Liver (tissue), 9 donors: ENCODE results near the gene LYPD3. TPM values are rescaled to one million over a fixed set of nuclear protein-coding genes. Genes with fewer than 3 reads are reported as not detected.

Experiments
- DNase-seq: peaks from one replicate; pipeline ENCODE4 v3.0.0-alpha.2; 2017; ENCODE audit warnings: low spot score
- H3K27ac ChIP-seq, 2 donors: one replicate each; pipeline ENCODE4 v1.7.0; 2013; ENCODE audit warnings: inconsistent platforms in 2 of 2, low read length in 2 of 2, control low read depth in 1 of 2, low read depth in 1 of 2, mild to moderate bottlenecking in 1 of 2
- H3K27me3 ChIP-seq, 4 donors: one replicate each; pipeline versions ENCODE4 v1.6.1 to v1.7.0; 2013; ENCODE audit warnings: low read length in 3 of 4, inconsistent platforms in 1 of 4, mild to moderate bottlenecking in 1 of 4, moderate library complexity in 1 of 4; ENCODE audit not compliant: control insufficient read depth in 4 of 4, insufficient read depth in 4 of 4
- H3K36me3 ChIP-seq, 4 donors: one replicate each; pipeline versions ENCODE4 v1.6.1 to v1.7.0; 2013; ENCODE audit warnings: low read length in 3 of 4, mild to moderate bottlenecking in 3 of 4, low read depth in 1 of 4, moderate library complexity in 1 of 4; ENCODE audit not compliant: control insufficient read depth in 4 of 4, insufficient read depth in 3 of 4
- H3K4me1 ChIP-seq, 4 donors: one replicate each; pipeline versions ENCODE4 v1.6.1 to v1.7.0; 2013; ENCODE audit warnings: low read length in 3 of 4, mild to moderate bottlenecking in 3 of 4, moderate library complexity in 1 of 4; ENCODE audit not compliant: control insufficient read depth in 4 of 4, insufficient read depth in 4 of 4
- H3K4me3 ChIP-seq, 3 donors: one replicate each; pipeline versions ENCODE4 v1.6.1 to v1.7.0; 2013; ENCODE audit warnings: low read length in 3 of 3, control low read depth in 1 of 3, low read depth in 1 of 3, mild to moderate bottlenecking in 1 of 3
- H3K9ac ChIP-seq, 2 donors: one replicate each; pipeline ENCODE4 v1.7.0; 2013; ENCODE audit warnings: low read length in 2 of 2, mild to moderate bottlenecking in 2 of 2, moderate library complexity in 2 of 2, control low read depth in 1 of 2, low read depth in 1 of 2
- H3K9me3 ChIP-seq, 4 donors: one replicate each; pipeline versions ENCODE4 v1.6.1 to v1.7.0; 2013; ENCODE audit warnings: low read length in 3 of 4; ENCODE audit not compliant: control insufficient read depth in 4 of 4
- EGR1 ChIP-seq, 2 donors: IDR thresholded peaks; 2 replicates each; pipeline ENCODE4 v1.6.1; 2016 to 2018; ENCODE audit warnings: antibody characterized with exemption in 2 of 2, low read depth in 2 of 2
- FOXA2 ChIP-seq: IDR thresholded peaks from 2 replicates; pipeline ENCODE4 v1.6.1; 2016; ENCODE audit warnings: antibody characterized with exemption
- GABPA ChIP-seq, 2 donors: IDR thresholded peaks in 1 of 2; conservative IDR thresholded peaks in 1 of 2; 2 replicates each; pipeline ENCODE4 v1.6.1; 2016; ENCODE audit warnings: antibody characterized with exemption in 2 of 2, mild to moderate bottlenecking in 1 of 2, moderate library complexity in 1 of 2
- HNF4A ChIP-seq, 2 donors: conservative IDR thresholded peaks; 2 replicates each; pipeline ENCODE4 v1.6.1; 2016; ENCODE audit warnings: antibody characterized with exemption in 2 of 2, mild to moderate bottlenecking in 2 of 2
- HNF4G ChIP-seq: IDR thresholded peaks from 2 replicates; pipeline ENCODE4 v1.6.1; 2016; ENCODE audit warnings: antibody characterized with exemption
- JUND ChIP-seq, 2 donors: IDR thresholded peaks; 2 replicates each; pipeline ENCODE4 v1.6.1; 2016; ENCODE audit warnings: antibody characterized with exemption in 2 of 2
- NR2F2 ChIP-seq: IDR thresholded peaks from 2 replicates; pipeline ENCODE4 v1.6.1; 2016; ENCODE audit warnings: antibody characterized with exemption
- RAD21 ChIP-seq, 2 donors: IDR thresholded peaks; 2 replicates each; pipeline ENCODE4 v1.6.1; 2016; ENCODE audit warnings: antibody characterized with exemption in 2 of 2, mild to moderate bottlenecking in 2 of 2
- RXRA ChIP-seq, 2 donors: IDR thresholded peaks; 2 replicates each; pipeline ENCODE4 v1.6.1; 2017 to 2018; ENCODE audit warnings: antibody characterized with exemption in 2 of 2, mild to moderate bottlenecking in 1 of 2
- SP1 ChIP-seq: IDR thresholded peaks from 2 replicates; pipeline ENCODE4 v1.6.1; 2018; ENCODE audit warnings: antibody characterized with exemption, mild to moderate bottlenecking
- TAF1 ChIP-seq: conservative IDR thresholded peaks from 2 replicates; pipeline ENCODE4 v1.6.1; 2016; ENCODE audit warnings: antibody characterized with exemption, mild to moderate bottlenecking
- YY1 ChIP-seq: IDR thresholded peaks from 2 replicates; pipeline ENCODE4 v1.6.1; 2016; ENCODE audit warnings: antibody characterized with exemption, mild to moderate bottlenecking
- WGBS: extraction: QIAGEN DNeasy Blood & Tissue Kit; methylation state at CpG from one replicate; pipeline ENCODE4 v1.1.7; 2013; 5-methylcytosine and 5-hydroxymethylcytosine counted together
- polyA plus RNA-seq, 2 donors: library from polyadenylated mRNA; stranded (reverse) in 1 of 2; unstranded in 1 of 2; fragments of 200-250 nt in 1 of 2; fragments of >200 nt in 1 of 2; fragmentation: Nextera tagmentation in 1 of 2; extraction: Ambion mirVana in 1 of 2; gene quantifications; one replicate each; pipeline versions ENCODE4 v1.2.1 to v1.2.3, GENCODE V29; 2013 to 2015
- total RNA-seq, 2 donors: library from RNA; depleted of rRNA; stranded (reverse); fragments of >200 nt; gene quantifications; one replicate each; pipeline ENCODE4 v1.2.3, GENCODE V29; 2014
- TF ChIP-seq, protein P1 (sequence below): IDR thresholded peaks from 2 replicates; pipeline ENCODE4 v1.6.1; 2016; ENCODE audit warnings: antibody characterized with exemption
- TF ChIP-seq, protein P2 (sequence below): IDR thresholded peaks from 2 replicates; pipeline ENCODE4 v1.6.1; 2016; ENCODE audit warnings: antibody characterized with exemption
- TF ChIP-seq, protein P3 (sequence below): fragments of 150-350 bp; IDR thresholded peaks from 2 replicates; pipeline ENCODE4 v1.5.1; 2017; ENCODE audit warnings: improper control_type of control experiment, low read depth, low read length; ENCODE audit not compliant: missing input control
- TF ChIP-seq, protein P4 (sequence below): IDR thresholded peaks from 2 replicates; pipeline ENCODE4 v1.6.1; 2016; ENCODE audit warnings: antibody characterized with exemption
- TF ChIP-seq, protein P5 (sequence below): IDR thresholded peaks from 2 replicates; pipeline ENCODE4 v1.6.1; 2016; ENCODE audit warnings: antibody characterized with exemption, mild to moderate bottlenecking
- donor health status: healthy.
- donor health status: healthy.
- donor health status: healthy.
- donor health status: healthy.
- donor health status: healthy.

The LYPD3 gene
- total and polyA plus RNA-seq, 4 donors: 0.08 to 0.38 (median 0.18) TPM

DNA sequence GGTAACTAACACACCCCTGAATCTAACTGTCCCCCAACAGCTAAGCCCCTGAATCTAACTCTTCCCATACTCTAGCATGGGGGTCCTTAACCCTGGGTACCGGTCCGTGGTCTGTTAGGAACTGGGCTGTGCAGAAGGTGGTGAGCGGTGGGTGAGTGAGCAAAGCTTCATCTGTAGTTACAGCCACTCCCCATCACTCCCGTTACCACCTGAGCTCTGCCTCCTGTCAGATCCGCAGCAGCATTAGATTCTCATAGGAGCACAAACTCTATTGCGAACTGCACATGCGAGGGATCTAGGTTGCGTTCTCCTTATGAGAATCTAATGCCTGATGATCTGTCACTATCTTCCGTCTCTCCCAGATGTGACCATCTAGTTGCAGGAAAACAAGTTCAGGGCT, 45.3 kb upstream of the LYPD3 start:
- H3K27me3 ChIP-seq: no peaks in the 10 kb centered on the region

More for the DNA sequence above, 45.3 kb upstream of the LYPD3 start:
- 98% methylated on average over 9 of the region's 9 CpGs for WGBS
- Histone ChIP-seq H3K27ac (no peak overlapping the region), H3K9me3 (no peaks in the 10 kb centered on the region), H3K4me1 (peaks cover 0 to 3% (median 1%) of the 10 kb centered on the region in 4 donors), H3K9ac (no peak overlapping the region), H3K4me3 (no peak overlapping the region), H3K36me3 (peaks cover 0 to 14% (median 13%) of the 10 kb centered on the region in 4 donors)
- DNase-seq: no peak
- TF ChIP-seq, protein P1, sequence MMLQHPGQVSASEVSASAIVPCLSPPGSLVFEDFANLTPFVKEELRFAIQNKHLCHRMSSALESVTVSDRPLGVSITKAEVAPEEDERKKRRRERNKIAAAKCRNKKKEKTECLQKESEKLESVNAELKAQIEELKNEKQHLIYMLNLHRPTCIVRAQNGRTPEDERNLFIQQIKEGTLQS: no peak
- TF ChIP-seq JUND (IDR thresholded peaks at IDR 0.05) (no peak), FOXA2 (no peak), TAF1 (no peak), GABPA (IDR thresholded peaks at IDR 0.05 in 1 of 2, conservative IDR thresholded peaks at IDR 0.05 in 1 of 2) (no peak), YY1 (no peak), HNF4G (no peak), SP1 (no peak), RXRA (IDR thresholded peaks at IDR 0.05) (no peak), HNF4A (conservative IDR thresholded peaks at IDR 0.05) (no peak), NR2F2 (no peak), EGR1 (IDR thresholded peaks at IDR 0.05; ENCODE audit: low read depth in 2 of 2) (no peak), RAD21 (IDR thresholded peaks at IDR 0.05) (no peak)
- TF ChIP-seq, protein P2, sequence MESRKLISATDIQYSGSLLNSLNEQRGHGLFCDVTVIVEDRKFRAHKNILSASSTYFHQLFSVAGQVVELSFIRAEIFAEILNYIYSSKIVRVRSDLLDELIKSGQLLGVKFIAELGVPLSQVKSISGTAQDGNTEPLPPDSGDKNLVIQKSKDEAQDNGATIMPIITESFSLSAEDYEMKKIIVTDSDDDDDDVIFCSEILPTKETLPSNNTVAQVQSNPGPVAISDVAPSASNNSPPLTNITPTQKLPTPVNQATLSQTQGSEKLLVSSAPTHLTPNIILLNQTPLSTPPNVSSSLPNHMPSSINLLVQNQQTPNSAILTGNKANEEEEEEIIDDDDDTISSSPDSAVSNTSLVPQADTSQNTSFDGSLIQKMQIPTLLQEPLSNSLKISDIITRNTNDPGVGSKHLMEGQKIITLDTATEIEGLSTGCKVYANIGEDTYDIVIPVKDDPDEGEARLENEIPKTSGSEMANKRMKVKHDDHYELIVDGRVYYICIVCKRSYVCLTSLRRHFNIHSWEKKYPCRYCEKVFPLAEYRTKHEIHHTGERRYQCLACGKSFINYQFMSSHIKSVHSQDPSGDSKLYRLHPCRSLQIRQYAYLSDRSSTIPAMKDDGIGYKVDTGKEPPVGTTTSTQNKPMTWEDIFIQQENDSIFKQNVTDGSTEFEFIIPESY: no peak
- TF ChIP-seq, protein P3, sequence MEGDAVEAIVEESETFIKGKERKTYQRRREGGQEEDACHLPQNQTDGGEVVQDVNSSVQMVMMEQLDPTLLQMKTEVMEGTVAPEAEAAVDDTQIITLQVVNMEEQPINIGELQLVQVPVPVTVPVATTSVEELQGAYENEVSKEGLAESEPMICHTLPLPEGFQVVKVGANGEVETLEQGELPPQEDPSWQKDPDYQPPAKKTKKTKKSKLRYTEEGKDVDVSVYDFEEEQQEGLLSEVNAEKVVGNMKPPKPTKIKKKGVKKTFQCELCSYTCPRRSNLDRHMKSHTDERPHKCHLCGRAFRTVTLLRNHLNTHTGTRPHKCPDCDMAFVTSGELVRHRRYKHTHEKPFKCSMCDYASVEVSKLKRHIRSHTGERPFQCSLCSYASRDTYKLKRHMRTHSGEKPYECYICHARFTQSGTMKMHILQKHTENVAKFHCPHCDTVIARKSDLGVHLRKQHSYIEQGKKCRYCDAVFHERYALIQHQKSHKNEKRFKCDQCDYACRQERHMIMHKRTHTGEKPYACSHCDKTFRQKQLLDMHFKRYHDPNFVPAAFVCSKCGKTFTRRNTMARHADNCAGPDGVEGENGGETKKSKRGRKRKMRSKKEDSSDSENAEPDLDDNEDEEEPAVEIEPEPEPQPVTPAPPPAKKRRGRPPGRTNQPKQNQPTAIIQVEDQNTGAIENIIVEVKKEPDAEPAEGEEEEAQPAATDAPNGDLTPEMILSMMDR: no peak
- TF ChIP-seq, protein P4, sequence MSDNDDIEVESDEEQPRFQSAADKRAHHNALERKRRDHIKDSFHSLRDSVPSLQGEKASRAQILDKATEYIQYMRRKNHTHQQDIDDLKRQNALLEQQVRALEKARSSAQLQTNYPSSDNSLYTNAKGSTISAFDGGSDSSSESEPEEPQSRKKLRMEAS: no peak
- TF ChIP-seq, protein P5, sequence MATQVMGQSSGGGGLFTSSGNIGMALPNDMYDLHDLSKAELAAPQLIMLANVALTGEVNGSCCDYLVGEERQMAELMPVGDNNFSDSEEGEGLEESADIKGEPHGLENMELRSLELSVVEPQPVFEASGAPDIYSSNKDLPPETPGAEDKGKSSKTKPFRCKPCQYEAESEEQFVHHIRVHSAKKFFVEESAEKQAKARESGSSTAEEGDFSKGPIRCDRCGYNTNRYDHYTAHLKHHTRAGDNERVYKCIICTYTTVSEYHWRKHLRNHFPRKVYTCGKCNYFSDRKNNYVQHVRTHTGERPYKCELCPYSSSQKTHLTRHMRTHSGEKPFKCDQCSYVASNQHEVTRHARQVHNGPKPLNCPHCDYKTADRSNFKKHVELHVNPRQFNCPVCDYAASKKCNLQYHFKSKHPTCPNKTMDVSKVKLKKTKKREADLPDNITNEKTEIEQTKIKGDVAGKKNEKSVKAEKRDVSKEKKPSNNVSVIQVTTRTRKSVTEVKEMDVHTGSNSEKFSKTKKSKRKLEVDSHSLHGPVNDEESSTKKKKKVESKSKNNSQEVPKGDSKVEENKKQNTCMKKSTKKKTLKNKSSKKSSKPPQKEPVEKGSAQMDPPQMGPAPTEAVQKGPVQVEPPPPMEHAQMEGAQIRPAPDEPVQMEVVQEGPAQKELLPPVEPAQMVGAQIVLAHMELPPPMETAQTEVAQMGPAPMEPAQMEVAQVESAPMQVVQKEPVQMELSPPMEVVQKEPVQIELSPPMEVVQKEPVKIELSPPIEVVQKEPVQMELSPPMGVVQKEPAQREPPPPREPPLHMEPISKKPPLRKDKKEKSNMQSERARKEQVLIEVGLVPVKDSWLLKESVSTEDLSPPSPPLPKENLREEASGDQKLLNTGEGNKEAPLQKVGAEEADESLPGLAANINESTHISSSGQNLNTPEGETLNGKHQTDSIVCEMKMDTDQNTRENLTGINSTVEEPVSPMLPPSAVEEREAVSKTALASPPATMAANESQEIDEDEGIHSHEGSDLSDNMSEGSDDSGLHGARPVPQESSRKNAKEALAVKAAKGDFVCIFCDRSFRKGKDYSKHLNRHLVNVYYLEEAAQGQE: no peak
